ENCODE results near the gene VWCE.
"Not testable (repeated sequence)": the region's sequence is repeated elsewhere in the genome, so short reads cannot be mapped to it uniquely, and the experiment has no call there.

The VWCE gene

DNA sequence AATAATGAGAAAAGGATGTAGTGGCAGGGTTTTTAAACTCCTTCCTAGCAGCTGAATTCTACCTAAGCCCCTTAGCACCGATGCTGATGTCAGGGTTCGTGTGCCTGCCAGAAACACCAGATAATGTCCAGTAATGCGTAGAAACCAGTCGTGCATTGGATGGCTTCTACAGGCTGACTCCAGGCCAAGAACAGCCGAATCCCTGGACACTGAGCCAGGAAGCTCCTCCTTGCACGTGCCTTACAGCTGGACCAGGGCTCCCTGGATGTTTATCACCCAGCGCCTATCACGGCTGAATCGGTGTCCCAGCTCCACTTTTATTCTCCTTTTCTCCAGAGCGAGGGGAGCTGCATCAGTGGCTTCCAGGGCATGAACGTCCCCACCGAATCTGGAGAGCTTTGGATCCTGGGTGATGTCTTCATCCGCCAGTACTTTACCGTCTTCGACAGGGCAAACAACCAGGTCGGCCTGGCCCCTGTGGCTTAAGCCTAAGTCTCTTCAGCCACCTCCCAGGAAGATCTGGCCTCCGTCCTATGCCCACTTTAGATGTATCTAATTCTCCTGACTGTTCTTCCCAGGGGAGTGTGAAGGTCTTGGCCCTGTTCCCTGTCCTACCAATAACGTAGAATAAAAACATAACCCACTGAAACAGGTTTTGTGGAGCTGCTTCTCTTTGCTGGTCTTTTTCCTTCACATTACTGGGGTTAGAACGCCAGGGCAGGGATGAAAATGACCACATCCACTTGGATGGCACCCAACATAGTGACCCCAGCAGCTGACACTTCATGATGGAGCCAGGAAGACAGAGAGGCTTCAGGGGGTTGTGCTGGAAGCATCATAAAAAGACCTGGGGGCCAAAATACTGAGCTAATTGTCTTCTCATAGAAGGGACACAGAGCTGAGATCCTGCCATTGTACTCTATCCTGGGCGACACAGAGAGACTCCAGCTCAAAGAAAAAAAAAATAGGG is 44.0 kb downstream of the VWCE start:
- not testable (repeated sequence) for DNase-seq

GRCh38 chr11:61249201-61249600 is 45.9 kb downstream of the VWCE start:
- not testable (repeated sequence) for DNase-seq

- DNase-seq: not testable (repeated sequence)
These were observed 47.0 kb downstream of the VWCE start for GRCh38 chr11:61248071-61248470.

DNA sequence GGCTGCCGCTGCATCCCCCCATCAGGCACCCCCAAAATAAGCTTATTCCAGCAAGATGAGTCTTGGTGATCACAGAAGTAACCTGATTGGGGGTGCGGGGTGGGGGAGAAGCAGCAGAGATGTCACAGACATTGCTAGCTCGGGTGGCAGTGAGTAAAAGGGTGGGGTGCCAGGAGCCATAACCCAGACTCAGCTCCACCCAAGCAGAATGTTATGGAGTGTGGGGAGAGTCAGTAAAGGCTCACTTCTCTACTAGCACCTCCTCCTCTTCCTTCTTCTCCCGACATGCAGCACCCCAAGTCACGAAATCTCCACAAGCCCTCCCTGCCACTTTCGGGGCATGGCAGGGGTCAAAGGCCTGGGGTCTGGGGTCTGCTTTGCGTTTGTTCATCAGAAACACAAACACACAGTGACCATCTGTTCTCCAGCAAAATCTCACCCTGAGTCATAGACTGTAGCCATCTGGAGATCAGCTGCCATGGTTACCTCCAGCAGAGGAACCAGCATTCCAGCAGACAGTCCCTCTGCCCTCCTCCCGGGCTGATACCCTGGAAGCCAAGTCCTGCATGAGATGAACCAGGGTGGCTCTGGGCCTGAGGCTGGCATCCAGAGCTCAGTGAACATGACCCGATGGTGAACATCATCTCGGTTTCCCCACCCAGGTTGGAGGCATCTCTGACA is 49.7 kb downstream of the VWCE start:
- not testable (repeated sequence) for DNase-seq

DNA sequence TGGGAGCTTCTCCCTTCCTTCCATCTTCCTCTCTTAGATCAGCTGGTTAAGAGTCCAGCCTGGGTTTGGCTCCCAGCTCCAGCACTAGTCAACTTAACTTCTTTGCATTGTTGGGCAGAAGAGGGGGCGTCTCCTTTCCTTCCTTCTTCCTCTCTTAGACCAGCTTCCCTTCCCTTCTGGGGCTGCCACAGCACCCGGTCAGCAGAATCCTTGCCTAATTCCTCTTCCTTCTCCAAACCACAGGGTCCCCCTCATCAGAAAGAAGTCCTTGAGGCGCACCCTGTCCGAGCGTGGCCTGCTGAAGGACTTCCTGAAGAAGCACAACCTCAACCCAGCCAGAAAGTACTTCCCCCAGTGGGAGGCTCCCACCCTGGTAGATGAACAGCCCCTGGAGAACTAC is 53.6 kb downstream of the VWCE start:
- DNase-seq: not testable (repeated sequence)

DNA sequence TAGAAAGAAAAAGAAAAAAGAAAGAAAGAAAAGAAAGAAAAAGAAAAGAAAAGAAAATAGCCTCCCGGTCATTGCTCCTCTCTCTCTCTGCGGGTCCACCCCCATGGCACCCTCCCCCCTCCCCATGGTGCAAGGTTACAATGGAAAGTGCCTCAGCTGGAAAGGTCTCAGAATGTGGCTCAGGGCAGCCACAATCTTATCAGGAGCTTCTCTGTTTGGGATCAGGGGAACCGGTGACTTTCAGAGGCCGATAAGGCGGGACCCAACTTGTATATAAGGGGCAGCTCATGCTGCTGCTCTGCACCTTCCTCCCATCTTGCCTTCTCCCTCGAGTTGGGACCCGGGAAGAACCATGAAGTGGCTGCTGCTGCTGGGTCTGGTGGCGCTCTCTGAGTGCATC is 54.2 kb downstream of the VWCE start, which contains the start of gene PGA5:
PGA5 (plus strand) TSS at position 301 of the 400 bp plus-strand sequence; CDS start at position 353, 52 bp downstream.
- not testable (repeated sequence) for DNase-seq

GRCh38 chr11:61240288-61240687 is 54.8 kb downstream of the VWCE start:
- DNase-seq: not testable (repeated sequence)

DNA sequence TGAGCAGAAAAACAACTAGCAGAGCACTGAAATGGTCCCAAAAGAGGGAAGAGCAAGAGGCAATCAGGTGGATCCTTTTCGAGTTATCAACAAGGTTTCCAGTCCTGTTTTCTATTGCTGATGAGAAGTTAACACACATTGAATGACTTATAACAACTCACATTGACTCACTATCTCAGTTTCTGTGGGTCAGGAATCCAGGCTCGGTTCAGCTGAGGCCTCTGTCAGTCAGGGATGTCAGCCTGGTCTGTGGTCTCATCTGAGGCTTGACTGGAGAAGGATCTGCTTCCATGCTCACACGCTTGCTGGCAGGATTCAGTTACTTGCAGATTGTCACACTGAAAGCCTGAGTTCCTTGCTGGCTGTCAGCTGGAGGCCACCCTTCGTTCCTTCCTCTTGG is 58.0 kb downstream of the VWCE start:
- DNase-seq: not testable (repeated sequence)

- not testable (repeated sequence) for DNase-seq
These were observed 62.5 kb downstream of the VWCE start for GRCh38 chr11:61232548-61233145.

GRCh38 chr11:61231585-61231984 is 63.5 kb downstream of the VWCE start:
- DNase-seq: not testable (repeated sequence)

DNA sequence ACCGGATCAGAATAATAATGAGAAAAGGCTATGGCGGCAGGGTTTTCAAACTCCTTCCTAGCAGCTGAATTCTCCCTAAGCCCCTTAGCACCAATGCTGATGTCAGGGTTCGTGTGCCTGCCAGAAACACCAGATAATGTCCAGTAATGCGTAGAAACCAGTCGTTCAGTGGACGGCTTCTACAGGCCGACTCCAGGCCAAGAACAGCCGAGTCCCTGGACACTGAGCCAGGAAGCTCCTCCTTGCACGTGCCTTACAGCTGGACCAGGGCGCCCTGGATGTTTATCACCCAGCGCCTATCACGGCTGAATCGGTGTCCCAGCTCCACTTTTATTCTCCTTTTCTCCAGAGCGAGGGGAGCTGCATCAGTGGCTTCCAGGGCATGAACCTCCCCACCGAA is 64.1 kb downstream of the VWCE start:
- not testable (repeated sequence) for DNase-seq

DNA sequence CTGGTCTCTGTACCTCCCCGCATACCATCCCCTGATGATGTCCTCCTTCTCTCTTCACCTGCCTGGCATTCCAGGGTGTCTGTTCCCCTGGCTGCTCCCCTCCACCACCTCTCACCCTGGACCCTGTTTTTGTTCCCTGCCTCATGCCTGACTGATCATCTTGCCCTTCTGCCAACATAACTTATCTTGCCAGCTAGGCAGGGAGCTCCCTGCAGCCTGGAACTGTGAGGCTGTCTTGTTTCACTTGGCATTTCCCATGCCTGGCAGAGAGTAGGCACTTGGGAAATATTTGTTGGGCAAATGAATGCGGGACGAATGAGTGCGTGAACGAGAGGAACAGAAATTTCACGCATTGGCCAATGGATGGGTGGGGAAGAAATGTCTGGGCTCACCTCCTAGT is 65.7 kb downstream of the VWCE start:
- DNase-seq: not testable (repeated sequence)

DNA sequence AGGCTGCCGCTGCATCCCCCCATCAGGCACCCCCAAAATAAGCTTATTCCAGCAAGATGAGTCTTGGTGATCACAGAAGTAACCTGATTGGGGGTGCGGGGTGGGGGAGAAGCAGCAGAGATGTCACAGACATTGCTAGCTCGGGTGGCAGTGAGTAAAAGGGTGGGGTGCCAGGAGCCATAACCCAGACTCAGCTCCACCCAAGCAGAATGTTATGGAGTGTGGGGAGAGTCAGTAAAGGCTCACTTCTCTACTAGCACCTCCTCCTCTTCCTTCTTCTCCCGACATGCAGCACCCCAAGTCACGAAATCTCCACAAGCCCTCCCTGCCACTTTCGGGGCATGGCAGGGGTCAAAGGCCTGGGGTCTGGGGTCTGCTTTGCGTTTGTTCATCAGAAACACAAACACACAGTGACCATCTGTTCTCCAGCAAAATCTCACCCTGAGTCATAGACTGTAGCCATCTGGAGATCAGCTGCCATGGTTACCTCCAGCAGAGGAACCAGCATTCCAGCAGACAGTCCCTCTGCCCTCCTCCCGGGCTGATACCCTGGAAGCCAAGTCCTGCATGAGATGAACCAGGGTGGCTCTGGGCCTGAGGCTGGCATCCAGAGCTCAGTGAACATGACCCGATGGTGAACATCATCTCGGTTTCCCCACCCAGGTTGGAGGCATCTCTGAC is 68.5 kb downstream of the VWCE start:
- not testable (repeated sequence) for DNase-seq

GRCh38 chr11:61222692-61223091 is 72.4 kb downstream of the VWCE start:
- not testable (repeated sequence) for DNase-seq

GRCh38 chr11:61222047-61222446 is 73.1 kb downstream of the VWCE start, which contains the start of gene PGA4:
PGA4 (plus strand) TSS chr11:61222347; CDS start chr11:61222401, 54 bp downstream.
- not testable (repeated sequence) for DNase-seq

- DNase-seq: not testable (repeated sequence)
These were observed 76.1 kb downstream of the VWCE start for GRCh38 chr11:61219016-61219415.

DNA sequence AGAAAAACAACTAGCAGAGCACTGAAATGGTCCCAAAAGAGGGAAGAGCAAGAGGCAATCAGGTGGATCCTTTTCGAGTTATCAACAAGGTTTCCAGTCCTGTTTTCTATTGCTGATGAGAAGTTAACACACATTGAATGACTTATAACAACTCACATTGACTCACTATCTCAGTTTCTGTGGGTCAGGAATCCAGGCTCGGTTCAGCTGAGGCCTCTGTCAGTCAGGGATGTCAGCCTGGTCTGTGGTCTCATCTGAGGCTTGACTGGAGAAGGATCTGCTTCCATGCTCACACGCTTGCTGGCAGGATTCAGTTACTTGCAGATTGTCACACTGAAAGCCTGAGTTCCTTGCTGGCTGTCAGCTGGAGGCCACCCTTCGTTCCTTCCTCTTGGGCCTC is 76.8 kb downstream of the VWCE start:
- DNase-seq: not testable (repeated sequence)

DNA sequence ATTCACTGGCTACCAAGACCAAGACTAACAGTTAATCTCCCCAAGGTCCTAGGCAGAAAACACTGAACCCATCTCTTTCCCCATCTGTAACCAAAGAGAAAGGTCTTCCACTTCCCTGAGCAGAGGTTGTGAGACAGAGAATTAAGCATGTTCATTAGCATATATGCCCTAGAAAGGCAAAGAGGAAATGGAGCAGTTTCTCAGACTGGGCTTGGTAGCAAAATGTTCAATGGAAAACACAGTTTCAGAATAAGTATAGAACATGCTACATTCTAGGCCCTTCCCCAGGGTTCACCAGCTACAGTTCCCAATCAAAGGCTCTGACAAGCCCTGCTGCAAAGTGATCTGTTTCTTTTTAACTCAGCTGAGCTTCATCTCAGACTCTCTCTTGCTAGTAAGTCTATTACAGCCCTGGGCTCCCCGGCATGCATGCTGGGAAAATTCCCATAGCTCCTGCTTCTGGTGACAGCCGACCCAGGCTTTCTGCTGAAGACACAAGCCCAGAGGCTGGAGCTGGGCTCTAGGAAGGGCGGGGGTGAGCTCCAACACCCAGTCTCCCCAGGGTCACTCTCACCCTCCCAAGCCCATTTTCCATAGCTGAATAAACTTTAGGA is 81.3 kb downstream of the VWCE start:
- DNase-seq: not testable (repeated sequence)

GRCh38 chr11:61212202-61212601 is 82.9 kb downstream of the VWCE start:
- not testable (repeated sequence) for DNase-seq

DNA sequence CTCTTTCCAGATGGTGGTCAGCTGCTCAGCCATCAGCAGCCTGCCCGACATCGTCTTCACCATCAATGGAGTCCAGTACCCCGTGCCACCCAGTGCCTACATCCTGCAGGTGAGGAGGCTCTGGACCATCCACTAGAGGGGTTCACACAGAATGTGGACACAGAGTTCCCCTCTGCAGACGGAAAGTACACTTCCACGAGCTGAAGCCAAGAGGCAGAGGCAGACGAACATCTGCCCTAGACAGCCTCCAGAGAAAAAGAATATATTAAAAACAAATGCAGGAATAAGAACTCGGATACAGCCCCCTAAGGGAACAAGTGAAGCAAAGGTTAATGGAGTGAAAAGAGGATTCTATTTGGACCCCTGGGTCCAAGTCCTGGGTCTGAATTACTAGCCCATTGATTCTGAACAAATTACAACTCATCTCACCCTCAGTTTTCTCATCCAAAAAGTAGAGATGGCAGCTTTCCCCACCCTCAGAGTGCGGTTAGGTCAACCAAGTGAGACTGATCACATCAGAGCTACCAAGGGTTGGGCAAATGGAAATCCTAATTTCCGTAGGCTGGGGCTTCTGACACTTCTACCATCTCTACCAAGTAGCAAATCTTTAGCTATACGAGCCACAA is 83.7 kb downstream of the VWCE start:
- DNase-seq: not testable (repeated sequence)

DNA sequence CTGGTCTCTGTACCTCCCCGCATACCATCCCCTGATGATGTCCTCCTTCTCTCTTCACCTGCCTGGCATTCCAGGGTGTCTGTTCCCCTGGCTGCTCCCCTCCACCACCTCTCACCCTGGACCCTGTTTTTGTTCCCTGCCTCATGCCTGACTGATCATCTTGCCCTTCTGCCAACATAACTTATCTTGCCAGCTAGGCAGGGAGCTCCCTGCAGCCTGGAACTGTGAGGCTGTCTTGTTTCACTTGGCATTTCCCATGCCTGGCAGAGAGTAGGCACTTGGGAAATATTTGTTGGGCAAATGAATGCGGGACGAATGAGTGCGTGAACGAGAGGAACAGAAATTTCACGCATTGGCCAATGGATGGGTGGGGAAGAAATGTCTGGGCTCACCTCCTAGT is 84.5 kb downstream of the VWCE start:
- not testable (repeated sequence) for DNase-seq

Data from hematopoietic multipotent progenitor cell treated with erythropoietin and hydrocortisone succinate and interleukin-3 and kit ligand, for 6 days (in vitro differentiated cells).